Forelimb muscle (tissue), 1 donor: Measurements from ENCODE around the gene S100A1. TPM values are rescaled to one million over a fixed set of nuclear protein-coding genes. Genes with fewer than 3 reads are reported as not detected.

ENCODE experiments used
- DNase-seq: peaks from one replicate; pipeline ENCODE4 v3.0.0-alpha.2; 2013; ENCODE audit warnings: low read depth
- polyA plus RNA-seq: library from polyadenylated mRNA; unstranded; fragments of 120-200 nt; gene quantifications from one replicate; pipeline ENCODE4 v1.2.1, GENCODE V29; 2013; ENCODE audit not compliant: insufficient read length

Gene S100A1
- polyA plus RNA-seq, 1 donor = 8.1 TPM

DNA sequence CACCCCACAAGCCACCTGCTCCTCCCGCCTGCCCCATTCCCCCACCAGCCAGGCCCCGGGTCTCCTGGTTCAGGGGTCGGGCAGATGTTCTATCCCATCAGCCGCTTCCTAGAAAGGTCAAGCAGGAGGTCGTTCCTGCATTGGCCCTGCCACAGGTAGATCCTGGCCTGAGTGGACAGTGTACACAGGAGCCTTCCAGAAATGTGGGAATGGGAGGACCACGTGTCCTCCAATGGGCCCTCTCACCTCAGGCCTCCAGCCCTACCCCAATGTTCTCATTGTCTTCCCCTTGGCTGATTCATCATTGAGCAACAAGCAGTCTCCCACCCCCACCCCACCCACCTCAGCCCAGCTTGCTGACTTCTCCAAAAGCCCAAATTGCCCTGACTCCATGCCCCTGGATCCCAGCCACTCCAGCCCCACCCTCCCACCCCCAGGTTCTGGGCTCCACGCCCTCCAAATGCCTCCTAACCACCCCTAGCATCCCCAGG, 17.4 kb upstream of the S100A1 start:
- DNase-seq = no peak

DNA sequence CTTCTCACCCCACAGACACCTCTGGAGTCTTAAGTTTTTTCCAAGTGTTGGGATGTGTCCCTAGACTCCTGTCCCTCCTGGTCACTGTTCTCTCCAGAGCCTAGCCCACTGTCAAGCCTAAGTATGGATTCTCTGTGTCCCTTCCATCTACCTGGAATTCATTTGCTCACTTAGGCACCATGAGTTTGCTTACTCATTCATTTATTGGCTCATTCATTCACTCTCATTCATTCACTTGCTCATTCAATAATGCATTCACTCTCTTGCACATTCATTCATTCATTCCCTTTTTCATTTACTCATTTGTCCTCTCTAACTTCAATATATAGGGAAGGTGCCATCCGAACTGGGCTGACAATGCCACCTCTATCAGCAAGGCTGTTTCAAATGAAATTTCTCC, 16.9 kb upstream of the S100A1 start:
- no peak for DNase-seq

DNA sequence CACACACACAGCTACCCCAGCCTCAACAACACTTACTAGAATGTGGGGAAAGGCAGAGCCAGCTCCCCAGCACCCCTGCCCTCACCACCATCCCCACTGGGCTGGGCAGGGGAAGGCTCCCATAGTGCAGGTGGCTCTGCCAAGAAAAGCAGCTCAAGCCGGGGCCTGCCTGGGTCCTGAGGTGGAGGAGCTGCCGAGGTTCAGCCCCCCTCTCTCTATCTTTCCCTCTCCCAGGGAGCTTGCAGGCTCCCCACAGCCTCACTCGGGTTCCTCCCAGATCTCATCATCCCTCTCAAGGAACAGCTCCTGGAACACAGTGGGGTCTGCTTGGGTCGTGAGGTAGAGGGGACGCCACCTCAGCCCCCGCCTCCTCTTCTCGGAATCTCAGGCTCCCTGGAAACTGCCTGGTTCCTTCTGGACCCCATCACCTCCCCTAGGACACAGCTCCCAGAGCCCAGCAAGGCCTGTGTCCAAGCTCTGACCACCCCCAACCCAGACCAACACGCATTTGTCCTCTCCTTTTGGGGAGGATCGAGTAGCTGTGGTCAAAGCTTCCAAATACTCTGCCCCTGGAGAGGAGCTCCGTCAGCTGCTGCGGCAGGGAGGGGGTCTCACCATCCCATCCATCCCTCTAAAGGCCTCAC, 16.0 kb upstream of the S100A1 start:
- no peak for DNase-seq

DNA sequence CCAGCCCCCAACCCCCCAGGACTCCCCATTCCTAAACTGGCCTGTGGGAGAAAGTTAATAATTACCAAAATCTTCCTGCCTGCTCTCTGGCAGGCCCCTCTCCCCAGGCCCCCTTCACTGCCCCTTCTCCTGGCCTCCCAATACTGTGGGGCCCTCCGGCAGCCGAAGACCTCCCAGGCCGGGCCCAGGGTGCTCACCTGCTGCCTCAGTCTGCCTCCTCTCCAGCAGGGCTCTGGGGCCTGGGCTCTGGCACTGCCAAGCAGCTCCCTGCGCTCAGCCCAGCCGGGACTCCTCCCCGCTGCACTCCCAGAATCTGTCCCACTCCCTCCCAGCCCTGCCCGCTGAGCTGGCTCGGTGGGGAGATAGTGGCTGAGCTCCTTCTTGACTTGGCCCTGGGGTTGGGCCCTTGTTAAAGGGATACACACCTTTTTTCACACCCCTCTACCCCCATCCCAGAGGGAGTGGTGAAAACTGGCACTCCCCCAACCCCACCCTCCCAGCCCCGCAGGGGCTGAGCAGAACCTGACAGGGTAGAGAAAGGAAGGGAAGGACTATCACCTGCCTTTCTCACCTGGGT, 15.4 kb upstream of the S100A1 start, which contains the start of gene S100A16:
S100A16 (minus strand) TSS at position 383 of the 577 bp plus-strand sequence. CDS start 4,986 bp downstream, outside the sequence.
- DNase-seq = no peak

DNA sequence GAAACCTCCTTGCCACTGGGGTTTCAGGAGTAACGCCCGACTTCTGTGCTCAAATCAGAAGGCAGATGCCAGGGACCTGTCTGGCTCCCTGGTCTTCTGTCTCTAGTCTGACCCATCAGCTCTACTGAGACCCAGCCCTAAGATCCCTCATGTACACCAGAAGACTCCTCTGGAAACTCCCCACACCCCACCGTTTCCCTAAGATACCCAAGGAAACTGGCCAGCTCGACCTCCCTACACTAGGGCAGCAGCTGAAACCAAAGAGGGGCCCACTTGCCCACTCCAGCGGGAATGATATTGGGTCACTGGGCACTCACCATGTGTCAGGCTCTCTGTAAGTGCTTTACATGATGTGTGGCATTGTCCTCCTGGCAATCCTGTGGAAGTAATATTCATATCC, 14.8 kb upstream of the S100A1 start:
- DNase-seq = no peak

DNA sequence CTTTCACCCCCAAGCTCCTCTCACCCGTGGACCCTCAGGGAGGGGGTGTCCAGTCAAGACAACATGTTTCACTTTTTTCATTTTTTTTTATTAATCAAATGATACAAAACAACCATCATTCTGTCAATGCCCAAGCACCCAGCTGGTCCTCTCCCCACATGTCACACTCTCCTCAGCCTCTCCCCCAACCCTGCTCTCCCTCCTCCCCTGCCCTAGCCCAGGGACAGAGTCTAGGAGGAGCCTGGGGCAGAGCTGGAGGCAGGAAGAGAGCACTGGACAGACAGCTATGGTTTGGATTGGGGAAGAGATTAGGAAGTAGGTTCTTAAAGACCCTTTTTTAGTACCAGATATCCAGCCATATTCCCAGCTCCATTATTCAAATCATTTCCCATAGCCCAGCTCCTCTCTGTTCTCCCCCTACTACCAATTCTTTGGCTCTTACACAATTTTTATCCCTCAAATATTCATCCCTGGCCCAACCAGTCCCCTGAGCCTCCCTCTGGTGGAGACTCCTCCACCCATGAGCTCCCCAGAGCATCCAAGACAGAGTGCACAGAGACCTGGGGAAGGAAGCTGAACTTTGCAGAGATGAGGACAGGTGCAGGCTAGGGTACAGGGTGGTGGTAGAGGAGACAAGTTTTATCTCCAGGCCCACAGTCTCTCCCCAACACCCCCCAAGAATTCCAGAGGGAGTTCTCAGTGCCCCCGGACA, 13.9 kb upstream of the S100A1 start:
- DNase-seq = no peak

DNA sequence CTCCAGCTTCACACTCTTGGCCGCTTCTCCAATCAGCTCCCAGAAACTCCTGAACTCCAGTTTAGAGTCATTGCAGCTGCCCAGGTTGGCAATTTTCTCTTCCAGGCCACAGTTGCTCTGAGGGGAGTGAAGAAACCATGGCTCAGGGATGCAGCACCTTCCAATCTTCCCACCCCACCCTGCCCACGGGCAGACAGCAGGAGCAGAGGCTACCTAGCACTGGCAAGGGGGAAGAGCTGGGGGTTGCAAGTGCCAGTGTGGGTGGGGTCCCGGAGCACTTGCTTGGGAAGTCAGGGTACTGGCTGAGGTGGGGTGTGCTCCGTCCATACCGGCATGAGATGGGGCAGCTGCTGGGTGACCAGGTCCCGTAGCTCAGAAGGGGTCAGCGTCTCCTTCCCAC, 13.3 kb upstream of the S100A1 start:
- DNase-seq = no peak

DNA sequence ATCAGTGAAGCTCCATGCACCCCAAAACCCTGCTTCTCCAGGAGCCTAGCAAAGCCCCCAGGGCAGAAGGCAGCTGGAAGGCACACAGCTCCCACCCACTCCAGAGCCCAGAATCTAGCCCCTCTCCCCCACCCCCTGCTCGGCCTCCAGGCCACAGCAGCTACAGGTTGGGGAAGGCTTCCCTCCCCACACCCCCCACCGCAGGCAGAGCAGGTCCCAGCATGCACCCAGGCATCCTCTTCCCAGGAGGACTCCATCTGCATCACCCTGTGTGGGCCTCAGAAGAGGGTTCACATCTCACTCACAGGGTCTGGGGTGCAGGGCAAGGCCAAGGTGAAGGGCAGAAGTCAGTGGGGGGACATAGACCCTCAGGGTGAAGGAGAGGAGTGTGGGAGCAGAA, 12.8 kb upstream of the S100A1 start:
- DNase-seq = no peak

DNA sequence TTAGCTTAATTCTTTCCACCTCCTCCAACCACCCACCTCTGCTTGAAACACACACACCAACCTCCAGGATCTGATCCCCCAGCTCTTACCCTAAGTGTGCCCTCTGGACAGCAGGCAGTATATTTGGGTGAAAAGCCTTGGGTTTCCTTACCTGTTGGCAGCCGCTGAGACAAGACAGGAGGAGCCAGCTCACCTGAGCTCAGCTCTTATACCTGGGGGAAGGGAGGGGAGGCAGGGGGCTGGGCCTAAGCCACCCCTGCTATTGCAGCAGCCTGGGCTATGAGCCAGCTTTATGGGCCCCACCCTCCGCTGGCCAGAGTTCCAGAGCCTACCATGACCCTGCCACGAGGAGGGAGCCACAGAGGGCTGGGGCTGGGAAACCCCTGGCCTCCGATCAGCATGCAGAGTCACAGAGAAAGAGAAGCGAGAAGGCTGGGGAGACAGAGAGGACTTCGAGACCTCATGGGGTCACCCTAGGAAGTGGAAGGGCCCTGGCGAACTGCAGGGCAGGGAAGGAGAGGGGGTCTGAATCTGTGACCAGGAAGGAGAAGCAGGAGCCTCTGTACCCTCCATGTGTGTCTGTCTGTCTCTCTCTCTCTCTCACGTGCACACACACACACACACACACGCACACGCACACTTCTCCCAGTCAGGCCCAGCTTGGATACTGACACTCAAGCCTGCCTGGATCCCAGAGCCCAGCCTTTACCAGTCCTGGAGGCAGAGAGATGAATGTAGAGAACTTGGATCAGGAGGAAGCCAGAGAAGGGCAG, 11.9 kb upstream of the S100A1 start, which contains the start of gene S100A14:
S100A14 (minus strand) TSS at position 182 of the 773 bp plus-strand sequence. CDS start 467 bp downstream, outside the sequence.
- no peak for DNase-seq

DNA sequence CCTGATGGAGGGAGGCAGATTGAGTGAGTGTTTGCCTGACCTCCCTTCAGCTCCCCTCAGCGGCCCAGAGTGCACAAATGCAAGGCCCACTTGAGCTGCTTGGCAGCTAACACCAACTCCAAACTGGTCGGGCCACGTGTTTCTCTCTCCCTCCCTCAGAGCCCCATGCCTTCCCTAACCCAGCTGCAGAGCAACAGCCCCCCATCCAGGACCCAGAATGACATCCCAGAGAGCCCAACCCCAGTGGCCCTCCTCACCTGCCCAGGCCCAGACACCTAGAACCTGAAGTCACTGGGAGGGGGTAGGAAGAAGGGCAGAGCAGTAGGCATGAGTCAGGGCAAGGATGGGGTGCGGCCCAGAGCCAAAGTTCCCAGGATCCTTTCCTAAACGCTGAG, 11.3 kb upstream of the S100A1 start:
- no peak for DNase-seq

DNA sequence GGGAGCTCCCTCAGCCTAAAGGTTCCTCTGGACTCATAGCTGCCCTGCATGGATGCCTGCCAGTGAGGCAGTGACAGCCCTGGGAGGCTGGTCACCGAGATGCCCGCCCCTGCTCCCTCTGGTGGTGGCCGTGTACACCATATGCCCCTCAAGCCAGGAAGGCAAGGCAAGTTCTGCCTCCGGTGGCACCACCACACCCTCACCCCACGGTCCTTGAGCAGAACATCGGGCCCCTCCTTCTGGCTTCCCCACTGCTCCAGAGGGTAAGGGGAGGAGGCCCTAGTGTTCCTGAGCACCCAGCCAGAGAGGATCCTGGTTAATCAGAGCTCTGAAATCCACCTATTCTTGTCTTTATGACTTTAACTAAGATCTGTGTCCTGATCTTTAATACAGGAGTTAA, 10.6 kb upstream of the S100A1 start:
- DNase-seq = no peak

DNA sequence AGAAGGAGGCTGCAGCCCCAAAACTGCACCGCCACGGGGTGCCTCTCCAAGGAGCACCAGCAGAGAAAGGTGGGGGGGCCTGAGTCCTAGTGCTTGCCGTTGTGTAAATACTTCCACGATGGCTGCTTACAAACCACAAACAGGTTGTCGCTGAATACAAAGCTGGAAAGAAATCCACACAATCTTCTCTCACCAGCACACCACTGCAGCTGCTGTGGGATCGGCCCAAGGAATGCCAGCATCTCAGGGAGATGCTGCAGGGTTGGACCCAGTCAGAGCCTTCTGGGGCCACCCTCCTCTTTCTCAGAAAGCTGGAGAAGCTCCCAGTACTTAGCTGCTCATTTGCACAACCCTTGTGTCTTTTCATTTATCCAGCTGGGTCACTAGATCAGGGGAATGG, 9.1 kb upstream of the S100A1 start:
- no peak for DNase-seq

DNA sequence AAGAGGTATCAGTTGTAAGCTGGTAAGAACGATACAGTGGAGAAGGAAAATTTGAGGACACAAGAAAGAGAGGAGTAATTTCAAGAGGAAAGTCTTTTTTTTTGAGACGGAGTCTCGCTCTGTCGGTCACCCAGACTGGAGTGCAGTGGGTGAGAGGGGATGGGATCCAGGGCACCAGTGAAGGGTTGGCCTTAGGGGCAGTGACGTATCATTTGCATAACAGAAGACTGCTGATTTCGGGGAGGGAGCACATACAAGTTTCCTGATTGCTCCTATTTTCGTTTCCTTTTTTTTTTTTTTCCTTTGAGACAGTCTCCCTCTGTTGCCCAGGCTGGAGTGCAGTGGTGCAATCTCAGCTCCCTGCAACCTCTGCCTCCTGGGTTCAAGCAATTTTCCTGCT, 5.1 kb upstream of the S100A1 start:
- no peak for DNase-seq

DNA sequence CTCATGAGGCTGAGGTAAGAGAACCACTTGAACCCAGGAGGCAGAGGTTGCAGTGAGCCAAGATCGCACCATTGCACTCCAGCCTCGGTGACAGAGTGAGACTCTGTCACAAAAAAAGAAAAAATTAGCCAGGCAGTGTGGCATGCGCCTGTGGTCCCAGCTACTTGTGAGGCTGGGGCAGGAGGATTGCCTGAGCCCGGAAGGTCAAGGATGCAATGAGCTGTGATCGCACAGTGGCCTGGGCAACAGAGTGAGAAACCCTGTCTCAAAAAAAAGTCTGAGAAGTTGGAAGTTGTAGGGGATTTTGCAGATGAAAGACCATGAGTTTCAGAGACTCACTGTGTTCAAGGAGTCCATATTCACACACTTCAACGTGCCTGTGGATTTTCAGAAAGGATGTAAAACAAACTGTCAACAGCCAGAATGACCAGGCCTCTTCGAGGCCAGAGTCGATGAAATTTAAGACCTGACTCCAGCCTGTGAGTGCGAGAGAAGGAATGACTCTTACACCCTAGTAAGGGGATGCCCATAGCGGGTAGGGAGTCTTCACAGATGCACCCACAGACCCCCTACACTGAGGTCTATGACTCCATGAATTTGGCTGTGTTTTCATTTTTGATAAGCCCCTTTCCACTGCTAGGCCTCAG, 3.1 kb upstream of the S100A1 start:
- DNase-seq = no peak

DNA sequence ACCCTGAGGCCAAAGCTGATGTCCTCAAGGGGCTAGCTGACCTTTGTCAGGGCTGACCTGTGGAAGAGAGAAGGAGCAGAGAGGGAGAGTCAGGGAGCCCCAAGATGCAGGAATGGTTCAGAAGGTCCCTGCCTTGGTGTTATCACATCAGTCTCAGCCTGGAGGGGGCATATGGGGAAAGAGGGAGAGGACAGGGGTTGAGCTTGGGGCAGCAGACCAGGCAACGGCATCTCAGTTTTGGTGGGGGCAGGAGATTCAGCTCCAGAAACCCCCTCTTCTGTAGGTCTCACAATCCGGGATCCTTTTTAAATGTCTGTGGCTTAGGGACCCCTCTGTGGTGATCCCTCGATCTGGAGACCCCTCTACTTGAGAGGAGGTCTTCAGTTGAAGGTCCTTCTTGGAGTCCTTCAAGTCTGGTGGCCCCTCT, 1.7 kb upstream of the S100A1 start:
- no peak for DNase-seq

DNA sequence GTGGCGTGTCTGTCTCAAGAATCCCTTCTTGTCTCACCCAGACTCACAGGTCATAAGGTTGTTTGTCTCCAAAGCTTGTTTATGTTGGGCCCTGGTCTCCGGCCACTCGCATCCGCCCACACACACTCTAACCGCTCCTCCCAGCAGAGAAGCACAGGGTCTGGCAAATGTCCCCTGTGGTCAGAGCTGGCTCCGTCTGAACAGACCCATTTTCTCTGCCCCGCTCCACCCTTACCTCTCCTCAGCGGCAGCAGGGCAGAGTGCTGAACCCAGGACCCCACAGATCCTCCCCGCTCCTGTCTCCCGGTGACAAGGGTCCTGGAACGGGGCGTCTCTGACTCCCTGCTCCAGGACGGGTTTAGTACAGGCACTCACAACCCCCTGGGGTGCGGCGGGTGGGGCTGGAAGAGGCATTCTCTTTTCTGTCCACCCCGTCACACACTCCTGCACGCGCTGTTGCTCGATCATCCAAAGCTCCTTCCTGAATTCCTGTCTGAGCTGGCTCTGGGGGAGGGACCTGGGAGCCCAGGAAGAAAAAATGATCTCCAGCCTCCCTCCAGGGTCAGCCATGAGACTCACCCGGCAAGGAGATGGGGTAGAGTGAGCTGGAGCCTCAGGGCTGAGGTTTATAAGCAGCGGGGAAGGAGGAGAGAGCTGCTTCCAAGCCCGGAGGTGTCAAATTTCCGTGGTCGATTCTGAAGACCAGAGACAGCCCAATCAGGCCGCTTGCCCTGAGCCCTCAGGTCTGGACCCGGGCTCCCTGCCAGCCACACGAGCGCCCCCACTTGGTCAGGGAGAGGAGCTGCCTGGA, 1.1 kb upstream of the S100A1 start, which contains the start of gene S100A13:
S100A13 (minus strand) TSS at position 602 of the 811 bp plus-strand sequence. CDS start 1,033 bp downstream, outside the sequence.
- DNase-seq = peak; percentile 61

DNA sequence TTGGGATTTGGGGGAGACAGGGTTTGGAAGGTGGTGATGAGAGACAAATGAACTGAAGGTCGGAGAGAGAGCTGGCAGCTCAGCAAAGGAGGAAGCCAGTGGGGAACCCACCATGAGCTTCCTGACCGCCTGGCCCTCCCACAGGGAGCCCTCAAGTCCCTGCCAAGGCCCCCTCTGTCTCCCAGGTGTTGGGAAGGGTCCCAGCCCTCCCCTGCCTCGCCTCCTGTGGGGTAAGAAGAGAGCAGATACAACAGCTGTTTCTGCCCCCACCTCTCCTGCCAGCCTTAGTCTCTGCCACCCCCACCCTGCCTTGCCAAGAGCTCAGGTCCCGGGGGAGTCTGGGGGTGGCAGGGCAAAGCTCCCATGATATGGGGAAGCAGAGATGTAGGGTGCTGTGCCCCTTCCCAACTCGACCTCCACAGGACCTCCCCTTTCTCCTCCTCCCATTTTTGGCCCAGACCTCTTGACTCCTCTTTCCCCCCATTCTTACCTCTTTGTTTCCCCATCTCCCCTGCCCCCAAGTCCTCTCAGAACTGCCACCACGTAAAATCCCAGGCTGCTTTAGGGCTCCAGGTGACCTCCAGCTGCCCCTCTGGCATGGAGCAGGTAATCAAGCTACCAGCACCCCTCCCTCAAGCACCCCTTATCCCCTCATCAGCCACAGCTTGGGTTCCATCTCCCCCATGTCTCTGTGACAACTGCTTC, 556 bp downstream of the S100A1 start:
- no peak for DNase-seq

DNA sequence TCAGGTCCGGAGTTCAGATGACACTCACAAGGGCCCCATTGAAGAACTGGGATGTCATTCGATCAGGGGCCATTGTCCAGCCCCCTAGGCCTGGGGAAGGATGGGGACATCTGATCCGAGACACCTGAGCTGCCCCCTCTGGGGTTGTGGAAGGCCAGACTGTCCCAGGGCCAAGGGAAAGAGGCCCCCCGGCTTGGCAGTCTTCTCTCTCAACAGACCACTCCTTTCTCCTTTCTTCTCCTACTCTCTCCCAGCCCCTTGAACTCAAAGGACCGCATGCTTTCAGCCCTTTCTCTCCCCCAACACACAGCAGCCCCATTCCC, 1.1 kb downstream of the S100A1 start:
- DNase-seq = no peak

DNA sequence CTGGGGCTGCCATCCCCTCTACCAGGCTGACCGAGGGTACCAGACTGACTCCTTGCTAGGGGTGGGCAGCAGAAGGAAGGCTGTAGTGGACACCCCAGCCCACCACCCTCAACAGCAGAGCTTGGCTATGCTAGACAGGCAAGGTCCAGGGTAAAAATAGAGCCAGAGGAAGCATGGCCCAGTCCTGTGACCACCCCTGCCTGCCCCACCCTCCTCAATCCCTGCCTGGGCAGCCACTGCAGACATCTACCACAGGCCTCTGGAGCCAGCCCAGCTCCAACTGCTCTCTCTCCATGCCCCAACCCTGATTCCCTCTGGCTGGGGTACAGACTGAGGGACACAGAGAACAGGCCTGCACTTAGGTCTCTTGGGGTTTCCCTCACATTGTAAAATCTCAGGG, 1.7 kb downstream of the S100A1 start:
- DNase-seq = no peak

DNA sequence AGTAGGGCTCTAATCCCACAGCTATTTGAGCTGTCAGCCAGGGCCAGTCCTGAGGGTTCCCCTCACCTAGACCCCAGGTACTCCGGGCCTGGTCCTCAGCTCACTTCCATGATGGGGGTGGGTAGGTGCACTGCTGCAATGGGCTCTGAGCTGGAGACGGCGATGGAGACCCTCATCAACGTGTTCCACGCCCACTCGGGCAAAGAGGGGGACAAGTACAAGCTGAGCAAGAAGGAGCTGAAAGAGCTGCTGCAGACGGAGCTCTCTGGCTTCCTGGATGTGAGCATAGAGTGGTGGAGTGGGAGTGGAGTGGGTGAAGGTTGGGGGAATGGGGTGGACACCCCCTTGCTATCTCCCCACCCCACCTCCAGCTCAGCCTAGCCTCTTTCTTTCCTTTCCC, 2.1 kb downstream of the S100A1 start:
- no peak for DNase-seq
